ENCODE measurements around the gene E2F6. TPM values are rescaled to one million over a fixed set of nuclear protein-coding genes. Genes with fewer than 3 reads are reported as not detected.

E2F6 gene
- total and polyA plus RNA-seq, 2 of the 4 experiments (the other 2 are of a cell fraction), result 8.2 to 10.9 TPM

DNA sequence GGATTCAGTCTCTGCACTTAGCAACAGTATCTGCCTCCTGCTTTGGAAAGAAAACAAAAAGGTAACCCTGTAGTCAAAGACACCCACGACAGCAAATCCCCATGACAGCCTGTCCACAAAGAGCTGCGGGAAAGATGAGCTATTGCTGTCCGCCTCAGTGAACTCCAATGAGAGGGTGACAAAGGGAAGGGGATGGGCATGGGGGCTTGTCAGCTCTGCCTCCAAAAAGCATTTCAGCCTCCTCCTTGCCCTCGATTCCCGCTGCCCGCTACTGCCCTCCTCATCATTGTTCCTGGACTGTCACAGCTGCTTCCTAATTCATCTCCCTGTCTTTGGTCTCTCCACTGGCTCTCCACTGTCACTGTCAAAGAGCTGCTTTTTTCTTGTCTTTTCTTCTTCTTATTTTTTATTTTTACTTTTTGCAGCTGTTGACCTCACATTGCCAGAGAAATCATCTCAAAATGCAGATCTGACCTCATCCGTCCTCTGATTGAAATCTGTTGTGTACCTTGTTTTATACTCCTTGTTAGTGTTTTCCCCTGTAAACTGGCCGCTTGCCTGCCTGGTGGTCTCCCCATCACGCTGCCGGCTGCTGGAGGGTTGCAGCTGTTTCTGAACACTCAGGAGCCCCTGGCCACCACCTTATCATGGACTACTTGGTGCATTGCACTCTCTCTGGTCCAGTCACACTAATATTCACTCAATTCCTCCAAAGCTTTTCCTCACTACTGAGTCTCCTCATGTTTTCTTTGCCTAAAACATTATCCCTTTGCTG is 7.9 kb upstream of the E2F6 start (continued):
- TF ChIP-seq, protein P1, sequence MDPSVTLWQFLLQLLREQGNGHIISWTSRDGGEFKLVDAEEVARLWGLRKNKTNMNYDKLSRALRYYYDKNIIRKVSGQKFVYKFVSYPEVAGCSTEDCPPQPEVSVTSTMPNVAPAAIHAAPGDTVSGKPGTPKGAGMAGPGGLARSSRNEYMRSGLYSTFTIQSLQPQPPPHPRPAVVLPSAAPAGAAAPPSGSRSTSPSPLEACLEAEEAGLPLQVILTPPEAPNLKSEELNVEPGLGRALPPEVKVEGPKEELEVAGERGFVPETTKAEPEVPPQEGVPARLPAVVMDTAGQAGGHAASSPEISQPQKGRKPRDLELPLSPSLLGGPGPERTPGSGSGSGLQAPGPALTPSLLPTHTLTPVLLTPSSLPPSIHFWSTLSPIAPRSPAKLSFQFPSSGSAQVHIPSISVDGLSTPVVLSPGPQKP (IDR thresholded peaks at IDR 0.05; ENCODE audit: borderline replicate concordance, low read depth, low read length), result no peak

DNA sequence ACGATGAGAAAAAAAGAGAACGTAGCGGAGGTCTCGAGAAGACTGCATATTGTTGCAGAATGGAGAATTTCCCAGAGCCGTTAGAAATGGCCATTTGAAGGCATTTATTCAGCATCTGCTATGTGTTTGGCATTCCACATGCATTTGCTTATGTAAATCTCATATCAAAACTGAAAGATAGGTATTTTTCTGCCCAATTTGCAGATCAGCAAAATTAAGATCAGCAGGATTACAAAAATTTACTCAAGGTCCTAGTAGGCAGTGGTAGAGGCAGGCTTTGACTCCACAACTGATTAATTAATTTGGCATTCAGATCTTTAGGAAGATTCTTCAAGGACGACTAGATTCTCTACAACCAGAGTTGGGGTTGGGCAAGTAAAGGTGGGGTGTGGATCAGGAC is 1.8 kb upstream of the E2F6 start:
- dilution Hi-C loops (cut with HindIII; ENCODE audit: low sequenced_read_pairs, unreplicated experiment) (no loop called here), intact Hi-C loops (cut with micrococcal nuclease) (no loop called here), in situ Hi-C loops (cut with MboI; ENCODE audit: low sequenced_read_pairs) (no loop called here)
- Histone ChIP-seq H3K36me3 (ENCODE audit: control insufficient read depth, insufficient read depth, low read length) (peaks cover 4% of the 10 kb centered on the region), H3K9ac (ENCODE audit: low read depth, low read length) (no peak overlapping the region), H3K4ac (ENCODE audit: low read depth, low read length) (no peak overlapping the region), H3K4me1 (ENCODE audit: control insufficient read depth, insufficient read depth, low read length) (peaks cover 7% of the 10 kb centered on the region; the same call in 1 of the 2 replicates), H2AFZ (replicated peaks; ENCODE audit: low read length, poor library complexity) (no peak overlapping the region), H3K23ac (ENCODE audit: low read depth, low read length) (no peak overlapping the region), H3K56ac (ENCODE audit: extremely low read depth, insufficient read depth, low read length) (no peak overlapping the region), H2BK15ac (ENCODE audit: low read depth, low read length) (no peak overlapping the region), H2BK5ac (ENCODE audit: low read depth, low read length, poor library complexity, severe bottlenecking) (no peak overlapping the region), H3K79me1 (ENCODE audit: low read depth in 1 of 2, low read length in 2 of 2) (peaks cover 8 to 30% of the 10 kb centered on the region in 2 experiments; a peak in 3 of 4 replicates), H4K8ac (ENCODE audit: low read depth in 2 of 2, low read length in 2 of 2) (no peak overlapping the region), H4K20me1 (ENCODE audit: insufficient read depth, low read length) (peaks cover 20% of the 10 kb centered on the region), H3K4me2 (ENCODE audit: low read depth, low read length) (no peak overlapping the region), H2BK20ac (ENCODE audit: low read depth, low read length) (no peak overlapping the region), H3K27me3 (ENCODE audit: control insufficient read depth, insufficient read depth, low read length) (peaks cover 17% of the 10 kb centered on the region), H3K9me1 (ENCODE audit: insufficient read depth, low read length) (peaks cover 10% of the 10 kb centered on the region), H3K14ac (replicated peaks; ENCODE audit: low read depth, low read length) (no peak overlapping the region), H4K91ac (ENCODE audit: insufficient read depth, low read depth, low read length) (no peak overlapping the region), H2BK120ac (ENCODE audit: low read depth, low read length) (no peak overlapping the region), H3K9me3 (ENCODE audit: control insufficient read depth, insufficient read depth, low read length) (no peaks in the 10 kb centered on the region), H2AK9ac (replicated peaks; ENCODE audit: low read depth, low read length, poor library complexity) (no peak overlapping the region), H2AK5ac (ENCODE audit: low read depth, low read length) (no peak overlapping the region), H3K4me3 (ENCODE audit: insufficient read depth, low read depth, low read length) (no peak overlapping the region), H4K5ac (ENCODE audit: low read depth, low read length) (no peak overlapping the region), H3K18ac (ENCODE audit: low read depth, low read length) (no peak overlapping the region), H3K27ac (ENCODE audit: insufficient read depth, low read length) (no peak overlapping the region)
- WGBS, 2 experiments (ENCODE audit: extremely low coverage in 2 of 2, insufficient read length in 1 of 2), result no CpG with 5 or more reads among the region's 6 CpGs
- no peak for DNase-seq
- POLR2A ChIA-PET (ENCODE audit: unreplicated experiment), result no interaction called here
- CTCF ChIA-PET, result no interaction called here
- no peak for ATAC-seq (ENCODE audit: low read depth)
- BruUV-seq (replicated peaks), result no TSS peak
- no peak for TF ChIP-seq MXI1 (IDR thresholded peaks at IDR 0.05; ENCODE audit: borderline replicate concordance, low read depth, low read length)
- no peak for TF ChIP-seq RAD21 (IDR thresholded peaks at IDR 0.05; ENCODE audit: low read length)
- no peak for TF ChIP-seq NFE2L2 (IDR thresholded peaks at IDR 0.05; ENCODE audit: low read depth, low read length)
- no peak for TF ChIP-seq CEBPB (IDR thresholded peaks at IDR 0.05; ENCODE audit: low read depth, low read length)
- TF ChIP-seq RCOR1 (IDR thresholded peaks at IDR 0.05; ENCODE audit: insufficient replicate concordance, low read length), result no peak
- TF ChIP-seq POLR2A (IDR thresholded peaks at IDR 0.05; ENCODE audit: low read depth, low read length), result no peak
- TF ChIP-seq SMC3 (IDR thresholded peaks at IDR 0.05; ENCODE audit: low read depth, low read length), result no peak
- TF ChIP-seq, protein P1 (IDR thresholded peaks at IDR 0.05; ENCODE audit: borderline replicate concordance, low read depth, low read length), result no peak
- TF ChIP-seq CHD1 (IDR thresholded peaks at IDR 0.05; ENCODE audit: low read depth, low read length), result no peak
- TF ChIP-seq, protein P2, sequence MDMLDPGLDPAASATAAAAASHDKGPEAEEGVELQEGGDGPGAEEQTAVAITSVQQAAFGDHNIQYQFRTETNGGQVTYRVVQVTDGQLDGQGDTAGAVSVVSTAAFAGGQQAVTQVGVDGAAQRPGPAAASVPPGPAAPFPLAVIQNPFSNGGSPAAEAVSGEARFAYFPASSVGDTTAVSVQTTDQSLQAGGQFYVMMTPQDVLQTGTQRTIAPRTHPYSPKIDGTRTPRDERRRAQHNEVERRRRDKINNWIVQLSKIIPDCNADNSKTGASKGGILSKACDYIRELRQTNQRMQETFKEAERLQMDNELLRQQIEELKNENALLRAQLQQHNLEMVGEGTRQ (IDR thresholded peaks at IDR 0.05; ENCODE audit: low read depth, low read length), result no peak
- TF ChIP-seq CTCF (conservative IDR thresholded peaks at IDR 0.05; ENCODE audit: low read depth, low read length), result no peak
